ENCODE data around the gene BCL2L15. TPM values are rescaled to one million over a fixed set of nuclear protein-coding genes. Genes with fewer than 3 reads are reported as not detected.

Gene BCL2L15
- polyA plus RNA-seq, 1 donor (not counting 4 experiments of a cell fraction or from before 2014, with no cell fraction given): 0.08 TPM

DNA sequence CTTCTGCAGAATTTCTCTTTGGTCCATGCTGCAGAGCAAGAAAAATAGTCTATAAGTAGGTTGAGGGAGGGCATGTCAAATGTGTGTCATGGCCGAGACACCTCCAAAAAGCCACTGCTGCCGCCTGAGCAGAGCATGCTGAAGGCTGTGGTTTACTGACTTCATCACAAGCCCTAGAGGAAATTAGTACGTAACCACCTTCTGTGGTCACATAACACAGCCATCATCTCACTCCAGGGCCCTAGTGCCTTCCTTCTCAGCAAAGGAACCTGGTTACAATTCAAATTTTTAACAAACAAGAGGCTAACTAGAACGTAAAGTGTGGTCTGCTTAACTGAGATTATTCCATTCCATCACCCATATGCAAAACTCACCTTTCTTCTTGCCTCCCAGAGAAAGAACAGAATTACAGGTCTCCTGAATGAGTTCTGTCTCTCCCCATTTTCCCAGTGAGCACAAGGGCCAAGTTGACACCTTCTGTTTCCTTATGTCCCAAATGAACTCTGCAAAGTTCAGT, 15.7 kb downstream of the BCL2L15 start, which contains the start of gene PTPN22:
TSS of gene PTPN22 (minus strand) at position 116 of the 517 bp plus-strand sequence.
- Histone ChIP-seq H3K27ac (ENCODE audit: control insufficient read depth, insufficient read depth, low read length) (no peak within 1 kb of the TSS), H3K9me1 (ENCODE audit: control insufficient read depth, extremely low read depth, insufficient read depth, low read length) (no peaks in the 10 kb centered on the region), H3K9ac (ENCODE audit: control insufficient read depth, extremely low read depth, insufficient read depth, low read length) (no peak within 1 kb of the TSS), H3K4me3 (ENCODE audit: control insufficient read depth in 2 of 3, extremely low read depth in 1 of 3, insufficient read depth in 2 of 3, low read depth in 1 of 3, low read length in 3 of 3) (no peak within 1 kb of the TSS), H3K79me2 (ENCODE audit: control insufficient read depth, insufficient read depth, low read length) (no peaks in the 10 kb centered on the region), H2AFZ (ENCODE audit: control insufficient read depth, low read length) (peak within 1 kb of the TSS; percentile 59), H3K4me1 (ENCODE audit: control insufficient read depth, extremely low read depth, insufficient read depth, low read length) (peaks cover 55% of the 10 kb centered on the region), H3K36me3 (ENCODE audit: control insufficient read depth in 2 of 2, extremely low read depth in 1 of 2, insufficient read depth in 2 of 2, low read length in 2 of 2) (no peaks in the 10 kb centered on the region), H3K9me3 (ENCODE audit: control insufficient read depth, low read depth, low read length) (no peaks in the 10 kb centered on the region), H3K4me2 (ENCODE audit: control insufficient read depth, extremely low read depth, insufficient read depth, low read depth, low read length) (peak within 1 kb of the TSS; percentile 39), H4K20me1 (ENCODE audit: control insufficient read depth, extremely low read depth, insufficient read depth, low read length) (no peaks in the 10 kb centered on the region), H3K27me3 (ENCODE audit: control insufficient read depth, extremely low read depth, insufficient read depth, low read length) (no peaks in the 10 kb centered on the region)
- TF ChIP-seq EZH2 (IDR thresholded peaks at IDR 0.05; ENCODE audit: low read length) (no peak), CTCF (optimal IDR thresholded peaks at IDR 0.05 in 1 of 3, IDR thresholded peaks at IDR 0.05 in 1 of 3, conservative IDR thresholded peaks at IDR 0.05 in 1 of 3; ENCODE audit: extremely low read depth in 1 of 3, insufficient read depth in 2 of 3, low read length in 3 of 3) (no peak)
- dilution Hi-C loops (cut with MboI; ENCODE audit: extremely low pct_ligation_motif_present, low sequenced_read_pairs): no loop called here
- FAIRE-seq (peak; percentile 90), DNase-seq (ENCODE audit: low read depth, low spot score) (peak; percentile 59)

GRCh38 chr1:113870778-113871177, 16.6 kb downstream of the BCL2L15 start:
- Histone ChIP-seq H3K9me3 (ENCODE audit: control insufficient read depth, low read depth, low read length) (no peaks in the 10 kb centered on the region), H3K4me2 (ENCODE audit: control insufficient read depth, extremely low read depth, insufficient read depth, low read depth, low read length) (no peak overlapping the region), H3K9me1 (ENCODE audit: control insufficient read depth, extremely low read depth, insufficient read depth, low read length) (no peaks in the 10 kb centered on the region), H3K4me1 (ENCODE audit: control insufficient read depth, extremely low read depth, insufficient read depth, low read length) (peaks cover 57% of the 10 kb centered on the region), H3K9ac (ENCODE audit: control insufficient read depth, extremely low read depth, insufficient read depth, low read length) (no peak overlapping the region), H3K79me2 (ENCODE audit: control insufficient read depth, insufficient read depth, low read length) (no peaks in the 10 kb centered on the region), H3K27ac (ENCODE audit: control insufficient read depth, insufficient read depth, low read length) (no peak overlapping the region), H4K20me1 (ENCODE audit: control insufficient read depth, extremely low read depth, insufficient read depth, low read length) (no peaks in the 10 kb centered on the region), H2AFZ (ENCODE audit: control insufficient read depth, low read length) (no peak overlapping the region), H3K27me3 (ENCODE audit: control insufficient read depth, extremely low read depth, insufficient read depth, low read length) (no peaks in the 10 kb centered on the region), H3K36me3 (ENCODE audit: control insufficient read depth in 2 of 2, extremely low read depth in 1 of 2, insufficient read depth in 2 of 2, low read length in 2 of 2) (no peaks in the 10 kb centered on the region), H3K4me3 (ENCODE audit: control insufficient read depth in 2 of 3, extremely low read depth in 1 of 3, insufficient read depth in 2 of 3, low read depth in 1 of 3, low read length in 3 of 3) (no peak overlapping the region)
- no peak for TF ChIP-seq CTCF (optimal IDR thresholded peaks at IDR 0.05 in 1 of 3, IDR thresholded peaks at IDR 0.05 in 1 of 3, conservative IDR thresholded peaks at IDR 0.05 in 1 of 3; ENCODE audit: extremely low read depth in 1 of 3, insufficient read depth in 2 of 3, low read length in 3 of 3)
- no peak for TF ChIP-seq EZH2 (IDR thresholded peaks at IDR 0.05; ENCODE audit: low read length)
- dilution Hi-C loops (cut with MboI; ENCODE audit: extremely low pct_ligation_motif_present, low sequenced_read_pairs): no loop called here
- no peak for DNase-seq (ENCODE audit: low read depth, low spot score)
- no peak for FAIRE-seq
